HG03103 (cell line): Measurements from ENCODE around the gene CEMIP.

Experiments used
- ATAC-seq: cut with Tn5 transposase; IDR thresholded peaks from one replicate; pipeline ENCODE4 v1.9.1; 2021; ENCODE audit warnings: low read depth; ENCODE audit not compliant: unreplicated experiment

The CEMIP gene

DNA sequence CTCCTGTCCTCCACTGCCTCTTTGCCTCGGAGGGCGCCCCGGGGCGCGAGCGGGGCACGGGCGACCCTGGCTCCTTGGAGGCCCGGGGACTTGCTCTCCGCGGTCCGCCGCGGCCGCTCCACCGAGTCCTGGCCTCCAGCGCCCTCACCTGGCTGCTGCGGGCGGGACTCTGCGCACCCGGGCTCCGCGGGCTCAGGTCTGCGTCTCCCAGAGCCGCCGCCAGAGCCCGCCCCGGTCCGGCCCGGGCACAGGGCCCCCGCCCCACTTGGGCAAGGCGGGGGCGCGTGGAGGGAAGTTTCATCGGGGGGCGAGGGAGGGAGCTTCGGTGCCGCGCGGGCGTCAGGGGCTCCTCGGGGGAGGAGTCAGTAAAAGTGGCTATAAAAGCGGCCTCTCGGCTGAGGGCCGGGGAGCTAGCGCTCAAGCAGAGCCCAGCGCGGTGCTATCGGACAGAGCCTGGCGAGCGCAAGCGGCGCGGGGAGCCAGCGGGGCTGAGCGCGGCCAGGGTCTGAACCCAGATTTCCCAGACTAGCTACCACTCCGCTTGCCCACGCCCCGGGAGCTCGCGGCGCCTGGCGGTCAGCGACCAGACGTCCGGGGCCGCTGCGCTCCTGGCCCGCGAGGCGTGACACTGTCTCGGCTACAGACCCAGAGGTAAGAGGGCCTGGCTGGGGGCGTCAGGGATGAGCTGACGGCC, at the start of gene CEMIP:
Gene CEMIP (plus strand): TSS at position 407 of the 694 bp plus-strand sequence. CDS start 94,510 bp downstream, outside the sequence.
- ATAC-seq, result no peak

- no peak for ATAC-seq
Measured at GRCh38 chr15:80730387-80730786, 48.8 kb upstream of the CEMIP start.

- ATAC-seq, result no peak
Measured at GRCh38 chr15:80730926-80731325, 48.2 kb upstream of the CEMIP start.

GRCh38 chr15:80732167-80732566, 47.0 kb upstream of the CEMIP start:
- no peak for ATAC-seq

- ATAC-seq, result no peak
Measured at GRCh38 chr15:80732818-80733217, 46.4 kb upstream of the CEMIP start.

DNA sequence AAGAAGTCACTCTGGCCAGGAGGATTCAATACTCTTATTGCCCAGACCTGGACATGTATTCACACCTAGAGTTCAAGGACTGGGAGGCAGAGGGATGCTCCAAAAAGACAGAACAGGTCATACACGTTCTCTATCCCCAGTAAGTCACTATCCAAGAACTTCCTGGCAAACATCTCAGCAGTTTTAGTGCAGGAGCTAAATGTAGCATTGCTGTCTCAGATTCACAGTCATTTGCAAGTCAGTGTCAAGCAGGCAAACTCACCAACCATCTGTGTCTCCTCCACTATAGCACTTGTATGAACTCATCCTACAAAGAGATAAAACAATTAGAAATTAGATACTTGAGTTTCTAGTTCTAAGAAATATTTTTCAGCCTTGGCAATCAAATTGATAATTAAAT, 45.7 kb upstream of the CEMIP start:
- no peak for ATAC-seq

DNA sequence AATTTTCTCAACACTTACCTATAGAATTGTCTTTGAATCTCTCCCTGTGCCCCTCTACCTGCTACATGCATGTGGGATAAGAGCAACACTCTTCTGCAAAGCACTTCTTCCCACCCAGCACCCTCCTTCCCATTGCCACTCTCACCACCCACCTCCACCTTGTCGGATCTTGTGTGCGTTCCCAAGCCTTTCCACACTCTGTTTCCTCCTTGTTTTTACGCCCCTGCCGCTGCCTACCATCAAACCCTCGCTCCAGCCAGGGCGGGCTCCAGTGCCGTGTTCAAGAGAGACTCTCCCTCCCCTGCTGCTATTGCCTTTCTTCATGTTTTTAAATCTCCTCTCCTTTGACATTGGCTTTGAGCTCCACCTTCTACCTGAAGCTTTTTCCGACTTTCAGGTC, 43.8 kb upstream of the CEMIP start:
- no peak for ATAC-seq

DNA sequence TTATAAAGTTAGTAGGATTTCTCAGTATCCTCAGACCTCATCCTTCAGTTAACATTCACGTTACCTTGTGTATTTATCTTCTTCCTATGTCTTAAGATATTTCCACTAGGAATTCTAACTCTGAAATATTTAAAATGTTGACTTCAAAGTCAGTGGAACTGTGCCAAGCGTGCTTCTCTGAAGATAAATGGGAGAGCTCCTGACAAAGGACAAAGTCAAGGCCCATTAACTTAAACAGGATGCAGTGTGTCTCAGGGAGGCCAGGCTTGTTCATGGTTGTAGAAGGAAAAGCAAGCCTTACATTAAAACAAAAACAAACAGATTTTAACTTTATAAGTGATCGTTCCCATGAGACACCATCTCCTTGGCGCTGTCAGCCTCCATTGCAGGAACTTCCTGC, 42.6 kb upstream of the CEMIP start:
- no peak for ATAC-seq

DNA sequence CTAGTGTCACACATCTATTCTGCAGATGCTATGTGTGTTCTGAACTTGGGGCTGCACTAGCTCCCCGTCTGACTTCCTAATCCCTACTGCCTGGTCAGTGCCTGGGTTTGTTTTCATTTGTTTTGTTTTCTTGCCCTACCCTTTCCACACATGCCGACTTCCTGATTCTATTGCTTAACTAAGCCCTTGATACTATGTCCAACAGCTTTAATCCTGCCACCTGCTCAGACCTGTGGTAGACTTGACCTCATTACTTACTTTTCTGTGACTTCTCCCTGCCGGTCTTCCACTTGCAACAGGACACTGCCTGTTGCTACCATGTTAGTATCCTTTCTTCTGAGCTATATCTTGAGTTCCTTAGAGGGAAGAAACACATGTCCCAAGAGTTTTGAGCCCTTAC, 39.3 kb upstream of the CEMIP start:
- ATAC-seq, result no peak

- no peak for ATAC-seq
Measured at GRCh38 chr15:80742081-80742480, 37.1 kb upstream of the CEMIP start.

DNA sequence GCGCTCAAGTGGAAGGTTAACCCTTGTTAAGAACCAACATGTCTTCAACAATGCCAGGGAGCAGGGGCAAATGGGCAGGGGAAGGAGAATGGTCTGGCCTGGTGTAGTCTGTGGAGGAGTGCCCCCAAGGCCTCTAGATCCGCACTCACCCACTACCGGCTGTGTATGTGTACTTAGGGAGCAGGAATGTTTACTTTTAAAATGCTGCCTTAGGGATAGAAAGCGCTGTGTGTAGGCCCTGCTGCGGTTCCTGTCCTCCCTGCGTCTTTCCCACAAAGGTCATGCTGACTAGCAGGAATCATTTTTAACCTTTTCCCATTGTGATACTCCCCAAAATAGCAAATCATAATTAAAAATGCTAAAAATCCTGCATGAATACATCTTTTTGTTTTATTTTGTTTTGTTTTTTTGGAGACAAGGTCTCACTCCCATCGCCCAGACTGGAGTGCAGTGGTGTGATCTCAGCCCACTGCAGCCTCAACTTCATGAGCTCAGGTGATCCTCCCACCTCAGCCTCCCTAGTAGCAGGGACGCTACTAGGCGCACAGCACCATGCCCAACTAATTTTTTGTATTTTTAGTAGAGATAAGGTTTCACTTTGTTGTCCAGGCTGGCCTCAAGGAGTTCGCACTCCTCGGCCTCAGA, 35.9 kb upstream of the CEMIP start:
- no peak for ATAC-seq

- ATAC-seq, result no peak
Measured at GRCh38 chr15:80744415-80744814, 34.8 kb upstream of the CEMIP start.

DNA sequence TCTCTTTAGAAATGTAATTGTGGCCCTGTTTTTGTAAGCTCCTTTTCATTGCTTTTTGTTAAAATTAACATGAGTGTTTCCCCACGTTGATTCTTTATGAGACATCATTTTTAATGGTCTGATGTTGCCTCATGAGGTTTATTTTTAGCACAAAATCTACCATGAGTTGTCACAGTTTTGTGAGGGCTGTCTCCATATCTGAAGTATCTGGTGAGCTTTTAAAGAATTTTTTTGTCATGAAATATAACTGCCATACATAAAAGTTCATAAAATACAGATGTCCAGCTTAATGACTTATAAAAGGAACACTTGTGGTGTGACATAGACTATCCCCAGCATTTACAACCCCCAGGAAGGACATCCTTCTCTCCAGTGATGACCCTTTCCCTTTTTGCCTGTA, 34.3 kb upstream of the CEMIP start:
- no peak for ATAC-seq

DNA sequence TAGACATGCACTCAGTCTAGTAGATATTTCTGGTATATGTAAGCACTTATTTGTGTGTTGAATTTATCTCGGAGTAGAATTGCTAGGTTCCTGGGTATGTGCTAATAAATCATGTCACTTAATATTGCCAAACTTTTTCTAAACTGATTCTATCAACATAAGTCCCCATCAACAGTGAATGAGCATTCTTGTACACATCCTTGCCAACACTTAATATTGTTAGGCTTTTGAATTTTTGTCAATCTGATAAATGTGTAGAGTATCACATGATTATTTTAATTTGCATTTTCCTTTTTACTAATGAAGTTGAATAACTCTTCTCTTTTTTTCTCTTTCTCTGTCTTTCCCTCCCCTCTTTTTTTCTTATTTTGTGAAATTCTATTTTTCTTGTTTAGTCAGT, 33.3 kb upstream of the CEMIP start:
- ATAC-seq, result no peak

- ATAC-seq, result no peak
Measured at GRCh38 chr15:80747317-80748053, 31.7 kb upstream of the CEMIP start.

DNA sequence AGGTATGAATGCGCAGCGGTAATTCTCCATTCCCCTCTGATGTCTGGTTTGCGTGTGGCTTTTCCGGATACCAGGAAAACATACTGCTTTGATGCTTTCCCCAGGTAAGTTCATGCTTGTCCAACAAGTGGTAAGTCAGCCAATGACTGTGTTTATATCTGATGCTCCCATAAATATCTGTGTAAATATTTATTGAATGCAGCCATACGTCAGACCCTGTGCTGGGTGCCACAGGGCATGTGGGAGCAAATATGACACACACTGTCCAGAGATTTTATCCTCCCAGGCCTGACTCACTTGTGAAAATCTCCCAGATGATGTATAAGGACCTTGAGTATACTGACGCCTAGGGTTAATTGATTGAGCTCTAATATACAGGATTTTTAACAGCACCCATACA, 29.6 kb upstream of the CEMIP start:
- ATAC-seq, result no peak

DNA sequence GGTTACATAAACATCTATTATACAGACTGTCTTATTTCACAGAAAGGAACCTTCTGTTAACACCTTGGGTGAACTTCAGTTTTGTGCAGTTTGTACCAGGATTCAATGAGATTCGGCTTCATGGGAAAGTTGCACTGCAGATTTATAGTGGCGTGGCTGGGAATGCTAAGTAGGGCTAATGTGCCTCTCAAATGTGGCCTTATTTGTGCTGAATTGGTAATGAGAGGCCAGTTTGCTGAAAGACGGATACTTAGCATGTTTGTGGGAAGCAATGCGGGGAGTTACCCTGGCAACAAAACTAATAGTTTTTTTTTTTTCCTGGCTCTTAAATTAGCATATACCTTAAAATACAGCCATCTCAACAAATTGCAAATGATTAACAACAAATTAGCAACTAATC, 28.6 kb upstream of the CEMIP start:
- ATAC-seq, result no peak

DNA sequence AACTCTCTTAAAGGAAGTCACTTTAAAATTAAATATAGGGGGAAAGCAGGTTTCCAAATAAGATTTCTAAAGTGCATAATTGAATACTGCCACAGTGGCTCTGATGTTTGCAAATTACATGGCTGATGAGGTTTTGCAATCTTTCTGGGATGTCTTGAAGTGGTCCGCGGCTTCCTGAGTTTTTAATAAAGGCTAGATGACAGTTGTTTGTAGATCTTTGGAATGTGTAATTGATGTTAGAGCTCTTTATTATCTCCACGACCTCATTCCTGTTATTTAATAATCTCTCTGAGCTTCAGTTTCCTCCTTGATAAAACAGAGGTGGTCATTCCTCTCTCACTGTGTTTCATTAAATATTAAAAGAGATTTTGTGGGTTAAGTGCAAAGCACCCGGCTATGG, 27.0 kb upstream of the CEMIP start:
- ATAC-seq, result no peak

DNA sequence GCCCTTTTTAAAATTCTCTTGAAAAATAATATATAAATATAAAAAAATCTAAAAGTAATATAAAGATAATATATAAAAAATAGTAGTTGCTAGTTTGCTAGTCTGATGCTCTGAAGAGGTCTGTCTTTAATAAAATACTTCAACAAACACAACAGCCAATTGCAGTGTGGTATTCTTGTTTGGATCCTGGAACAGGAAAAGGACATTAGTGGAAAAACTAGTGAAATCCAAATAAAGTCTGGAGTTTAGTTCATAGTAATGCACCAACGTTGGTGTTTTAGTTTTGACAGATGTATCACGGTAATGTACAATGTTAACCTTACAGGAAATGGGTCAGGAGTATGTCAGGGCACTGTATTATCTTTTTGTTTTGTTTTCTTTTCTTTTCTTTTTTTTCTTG, 26.0 kb upstream of the CEMIP start:
- no peak for ATAC-seq

DNA sequence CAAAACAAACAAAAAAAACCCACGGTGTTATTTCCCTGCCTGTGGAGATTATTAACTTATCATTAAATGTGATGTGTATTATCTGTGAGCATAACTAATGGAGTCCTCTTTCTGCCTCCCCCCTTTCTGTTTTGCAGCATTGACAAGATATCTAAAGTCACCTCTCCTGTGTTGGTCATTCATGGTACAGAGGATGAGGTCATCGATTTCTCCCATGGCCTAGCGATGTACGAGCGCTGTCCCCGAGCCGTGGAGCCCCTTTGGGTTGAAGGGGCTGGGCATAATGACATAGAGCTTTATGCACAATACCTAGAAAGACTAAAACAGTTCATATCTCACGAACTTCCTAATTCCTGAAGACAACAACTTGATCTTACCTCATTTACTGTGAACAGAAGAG, 25.2 kb upstream of the CEMIP start:
- ATAC-seq, result no peak

GRCh38 chr15:80755885-80756284, 23.3 kb upstream of the CEMIP start:
- ATAC-seq, result no peak
